HG02678 (cell line): Measurements from ENCODE around the gene KCNMA1.
"Not testable (repeated sequence)": the region's sequence is repeated elsewhere in the genome, so short reads cannot be mapped to it uniquely, and the experiment has no call there.

Experiments
- ATAC-seq: cut with Tn5 transposase; IDR thresholded peaks from one replicate; pipeline ENCODE4 v1.9.1; 2021; ENCODE audit warnings: mild to moderate bottlenecking, moderate library complexity; ENCODE audit not compliant: unreplicated experiment

KCNMA1 gene

GRCh38 chr10:77428691-77429395, 208.8 kb downstream of the KCNMA1 start:
- ATAC-seq = no peak

- ATAC-seq = no peak
Measured at GRCh38 chr10:77424257-77424656, 213.4 kb downstream of the KCNMA1 start.

GRCh38 chr10:77422491-77423338, 214.9 kb downstream of the KCNMA1 start:
- no peak for ATAC-seq

DNA sequence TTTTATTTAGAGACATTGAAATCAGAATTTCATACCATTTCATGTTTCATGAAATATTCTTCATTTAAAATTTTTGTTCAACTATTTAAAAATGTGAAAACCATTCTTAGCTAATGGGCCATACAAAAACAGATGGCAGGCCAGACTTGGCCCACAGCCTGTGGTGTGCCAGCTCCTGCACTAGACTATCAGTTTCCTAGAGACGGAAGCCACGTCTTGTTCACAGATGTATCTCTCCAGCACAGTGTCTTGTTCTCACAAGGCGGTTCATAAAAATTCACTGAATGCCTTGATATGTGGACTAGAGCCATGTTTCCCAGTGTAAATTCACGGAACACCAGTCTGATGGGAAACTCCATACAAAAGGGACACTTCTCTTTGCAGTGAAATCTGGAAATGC, 216.0 kb downstream of the KCNMA1 start:
- no peak for ATAC-seq

- no peak for ATAC-seq
Measured at GRCh38 chr10:77420947-77421523, 216.6 kb downstream of the KCNMA1 start.

- no peak for ATAC-seq
Measured at GRCh38 chr10:77419979-77420378, 217.6 kb downstream of the KCNMA1 start.

DNA sequence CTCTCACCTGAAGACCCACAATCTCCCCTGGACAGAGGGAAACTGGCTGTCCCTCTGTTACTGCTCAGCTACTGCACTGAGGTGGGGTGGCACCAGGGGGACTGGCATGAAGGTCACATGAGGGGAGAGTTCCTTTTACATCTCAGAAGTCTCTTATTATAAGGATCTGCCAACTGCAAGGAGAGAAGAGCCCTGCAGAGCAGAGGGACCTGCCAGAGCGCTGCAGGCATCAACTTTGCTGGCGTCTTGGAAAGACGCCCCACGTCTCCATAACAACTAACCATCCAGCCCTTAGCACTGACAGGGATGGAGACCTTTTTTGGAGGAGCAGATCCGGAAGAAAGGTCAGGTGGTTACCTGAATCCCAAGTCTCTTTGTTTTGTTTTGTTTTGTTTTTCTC, 218.6 kb downstream of the KCNMA1 start:
- ATAC-seq = no peak

GRCh38 chr10:77417806-77418640, 219.6 kb downstream of the KCNMA1 start:
- ATAC-seq = no peak

- ATAC-seq = no peak
Measured at GRCh38 chr10:77417359-77417758, 220.2 kb downstream of the KCNMA1 start.

DNA sequence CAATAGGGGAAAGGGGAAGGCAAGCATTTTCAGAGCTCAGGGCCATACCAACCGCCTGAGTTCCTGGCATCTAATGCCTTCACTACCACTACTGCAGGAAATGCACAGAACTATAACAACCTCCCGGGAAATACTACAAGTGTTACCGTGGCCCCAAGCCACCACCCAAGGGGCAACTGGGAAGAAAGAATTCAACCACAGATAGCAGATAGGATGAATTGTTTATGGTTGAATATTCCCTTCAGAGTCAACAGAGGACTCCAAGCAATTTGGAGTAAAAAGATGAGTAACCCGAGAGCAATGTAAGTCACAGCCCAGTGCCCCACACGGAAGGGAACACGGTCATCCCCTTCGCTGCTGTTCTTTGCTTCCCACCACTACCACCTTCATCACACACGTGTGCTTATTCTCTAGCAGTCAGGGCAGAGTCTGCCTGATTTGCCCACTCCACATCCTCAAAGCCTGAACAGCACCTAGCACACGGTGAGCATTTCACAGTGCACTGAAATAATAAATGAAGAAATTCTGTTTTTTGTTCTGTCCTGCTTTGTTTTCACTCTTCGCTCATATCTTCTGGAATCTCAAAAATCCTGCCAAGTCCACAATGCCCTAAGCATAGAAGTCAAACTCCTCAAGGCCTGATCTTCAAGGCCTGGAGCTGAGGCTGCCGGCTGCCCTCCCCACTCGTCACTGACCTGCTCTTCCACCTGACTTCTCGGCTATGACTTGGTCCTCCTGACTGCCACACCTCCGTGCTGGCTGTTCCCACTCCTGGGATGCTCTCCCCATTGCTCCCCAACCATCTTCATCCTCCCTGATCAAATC, 221.1 kb downstream of the KCNMA1 start:
- no peak for ATAC-seq

DNA sequence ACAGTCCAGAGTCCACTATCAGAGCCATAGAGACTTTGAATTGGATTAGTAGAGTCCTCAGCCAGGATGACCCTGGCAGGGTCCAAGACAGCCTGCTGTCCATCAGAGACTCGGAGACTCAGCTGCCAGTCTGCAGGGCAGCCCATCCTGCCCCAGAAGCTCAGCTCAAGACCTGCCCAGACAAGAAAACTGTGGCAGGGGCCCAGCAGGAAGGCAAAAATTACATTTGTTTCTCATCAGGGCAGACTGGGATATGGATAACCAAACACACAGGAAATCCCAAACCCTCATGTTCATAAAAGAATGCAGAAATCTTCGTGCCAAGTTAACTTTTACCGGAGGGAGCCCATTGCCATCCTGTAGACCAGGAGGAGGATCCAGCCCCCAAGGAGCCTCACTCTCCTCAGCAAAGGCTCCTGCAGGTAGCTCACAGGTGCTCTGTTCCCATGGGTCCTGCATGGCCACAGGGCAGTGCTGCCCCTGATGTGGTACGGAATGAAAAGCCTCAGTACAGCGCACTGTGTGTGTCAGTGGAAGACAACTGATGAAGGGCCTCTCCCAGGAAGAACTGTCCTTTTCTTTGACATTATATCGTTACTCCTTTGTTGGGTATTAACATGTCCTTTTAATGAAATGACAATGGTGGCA, 222.2 kb downstream of the KCNMA1 start:
- no peak for ATAC-seq

DNA sequence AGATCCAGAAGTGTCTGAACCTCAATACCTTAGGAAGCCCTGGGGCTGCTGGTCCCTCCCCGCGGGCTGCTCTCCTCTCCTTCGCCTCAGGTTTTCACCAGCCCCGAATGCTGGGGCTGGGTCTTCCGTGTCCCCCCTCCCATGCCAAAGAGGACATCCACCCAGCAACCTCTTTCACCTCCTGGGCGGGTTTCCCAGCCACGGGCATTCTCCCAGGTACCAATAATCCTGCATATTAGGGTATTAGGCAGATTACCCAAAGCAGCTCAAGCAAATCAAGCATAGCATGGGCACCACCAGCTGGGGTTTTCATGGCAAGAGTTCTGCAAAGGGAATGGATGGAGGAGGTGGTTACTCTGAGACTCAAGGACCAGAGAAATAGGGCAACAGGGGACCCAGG, 224.4 kb downstream of the KCNMA1 start:
- ATAC-seq = no peak

- not testable (repeated sequence) for ATAC-seq
Measured at GRCh38 chr10:77412573-77413133, 225.0 kb downstream of the KCNMA1 start.

- ATAC-seq = no peak
Measured at GRCh38 chr10:77411805-77412204, 225.8 kb downstream of the KCNMA1 start.

GRCh38 chr10:77410523-77410922, 227.1 kb downstream of the KCNMA1 start:
- ATAC-seq = no peak

- no peak for ATAC-seq
Measured at GRCh38 chr10:77409697-77410471, 227.7 kb downstream of the KCNMA1 start.

DNA sequence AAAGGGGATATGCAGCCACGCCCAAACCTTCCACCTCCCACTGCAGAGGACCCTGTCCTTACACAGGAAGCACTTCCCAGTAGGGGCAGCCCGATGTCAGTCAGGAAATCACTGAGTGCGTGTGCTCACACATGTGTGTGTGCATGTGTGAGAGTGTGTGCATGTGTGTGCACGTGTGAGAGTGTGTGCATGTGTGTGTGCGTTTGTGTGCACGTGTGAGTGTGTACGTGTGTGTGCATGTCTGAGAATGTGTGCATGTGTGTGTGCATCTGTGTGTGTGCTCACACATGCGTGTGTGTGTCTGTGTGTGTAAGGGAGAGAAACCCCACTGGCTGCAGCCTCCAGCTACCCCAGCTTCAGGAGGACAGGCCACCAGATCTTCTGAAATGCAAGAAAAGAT, 229.3 kb downstream of the KCNMA1 start:
- no peak for ATAC-seq

- no peak for ATAC-seq
Measured at GRCh38 chr10:77406764-77407430, 230.7 kb downstream of the KCNMA1 start.
